ENCODE data around the gene LRFN2.

The LRFN2 gene

GRCh38 chr6:40343318-40343876 lies 243.8 kb downstream of the LRFN2 start:
- DNase-seq: no peak

- DNase-seq: no peak
Observed at GRCh38 chr6:40342723-40343122, 244.4 kb downstream of the LRFN2 start.

DNA sequence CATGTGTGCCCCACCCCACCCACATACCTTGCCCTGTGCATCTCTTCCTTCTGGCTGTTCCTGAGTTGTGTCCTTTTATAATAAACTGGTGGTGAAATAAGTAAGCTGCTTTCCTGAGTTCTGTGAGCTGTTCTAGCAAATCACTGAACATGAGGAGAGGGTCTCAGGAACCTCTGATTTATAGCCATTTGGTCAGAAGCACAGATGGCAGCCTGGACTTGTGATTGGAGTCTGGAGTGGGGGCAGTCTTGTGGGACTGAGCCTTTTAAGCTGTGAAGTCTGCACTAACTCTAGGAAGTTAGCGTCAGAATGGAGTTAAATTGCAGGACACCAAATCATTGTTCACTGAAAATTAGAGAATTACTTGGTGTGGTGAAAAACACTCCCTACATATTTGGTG lies 245.4 kb downstream of the LRFN2 start:
- DNase-seq: no peak

Measured in CD4-positive, alpha-beta T cell treated with Interleukin-4 for 4 hours (primary cell).